Parathyroid adenoma (tissue), 2 donors: ENCODE data around the gene ITPR2.
"Not testable (repeated sequence)": the region's sequence is repeated elsewhere in the genome, so short reads cannot be mapped to it uniquely, and the experiment has no call there.

ENCODE experiments used
- H2AFZ ChIP-seq: fragments of 300-600 bp; sonication (generic); one replicate; pipeline ENCODE4 v1.7.0; 2017; ENCODE audit warnings: antibody characterized with exemption, mild to moderate bottlenecking
- H3K27ac ChIP-seq: fragments of 300-600 bp; sonication (generic); one replicate; pipeline ENCODE4 v1.7.0; 2017
- H3K27me3 ChIP-seq: fragments of 300-600 bp; sonication (generic); one replicate; pipeline ENCODE4 v1.7.0; 2017; ENCODE audit warnings: low read length; ENCODE audit not compliant: control insufficient read depth, insufficient read depth
- H3K36me3 ChIP-seq: fragments of 300-600 bp; sonication (generic); one replicate; pipeline ENCODE4 v1.7.0; 2017; ENCODE audit warnings: low read length; ENCODE audit not compliant: control insufficient read depth, insufficient read depth
- H3K4me1 ChIP-seq: fragments of 300-600 bp; sonication (generic); one replicate; pipeline ENCODE4 v1.7.0; 2017; ENCODE audit warnings: control low read depth
- H3K4me2 ChIP-seq: fragments of 300-600 bp; sonication (generic); one replicate; pipeline ENCODE4 v1.7.0; 2017; ENCODE audit warnings: low read length
- H3K4me3 ChIP-seq: fragments of 300-600 bp; sonication (generic); one replicate; pipeline ENCODE4 v1.7.0; 2017; ENCODE audit warnings: low read depth, low read length
- H3K79me2 ChIP-seq: fragments of 300-600 bp; sonication (generic); one replicate; pipeline ENCODE4 v1.7.0; 2017; ENCODE audit warnings: control low read depth
- H3K9ac ChIP-seq: fragments of 300-600 bp; sonication (generic); one replicate; pipeline ENCODE4 v1.7.0; 2017; ENCODE audit warnings: mild to moderate bottlenecking
- H3K9me3 ChIP-seq: fragments of 300-600 bp; sonication (generic); one replicate; pipeline ENCODE4 v1.7.0; 2017; ENCODE audit warnings: low read length; ENCODE audit not compliant: control insufficient read depth
- CTCF ChIP-seq: fragments of 300-600 bp; sonication (generic); IDR thresholded peaks from one replicate; pipeline ENCODE4 v1.7.0; 2017; ENCODE audit warnings: antibody characterized with exemption, mild to moderate bottlenecking
- donor health status: primary hyperparathyroidism.

The ITPR2 gene

GRCh38 chr12:26608273-26608672 lies 224.7 kb downstream of the ITPR2 start:
- Histone ChIP-seq H3K9ac (no peak overlapping the region), H3K4me1 (no peaks in the 10 kb centered on the region), H3K36me3 (no peaks in the 10 kb centered on the region), H3K4me3 (no peak overlapping the region), H3K4me2 (no peak overlapping the region), H2AFZ (no peak overlapping the region), H3K9me3 (no peaks in the 10 kb centered on the region), H3K27ac (no peak overlapping the region), H3K79me2 (no peaks in the 10 kb centered on the region), H3K27me3 (no peaks in the 10 kb centered on the region)
- no peak for TF ChIP-seq CTCF

GRCh38 chr12:26606911-26607310 lies 226.1 kb downstream of the ITPR2 start:
- no peak overlapping the region for H3K4me3 ChIP-seq
- H3K9ac ChIP-seq: no peak overlapping the region
- H3K4me1 ChIP-seq: no peaks in the 10 kb centered on the region
- no peak overlapping the region for H2AFZ ChIP-seq
- no peak overlapping the region for H3K27ac ChIP-seq
- H3K79me2 ChIP-seq: no peaks in the 10 kb centered on the region
- no peaks in the 10 kb centered on the region for H3K9me3 ChIP-seq
- H3K36me3 ChIP-seq: no peaks in the 10 kb centered on the region
- no peak overlapping the region for H3K4me2 ChIP-seq
- TF ChIP-seq CTCF: no peak
- no peaks in the 10 kb centered on the region for H3K27me3 ChIP-seq

GRCh38 chr12:26604813-26605212 lies 228.2 kb downstream of the ITPR2 start:
- H3K4me3 ChIP-seq, H3K4me2 ChIP-seq, H3K79me2 ChIP-seq, H3K27me3 ChIP-seq, H3K9ac ChIP-seq, H2AFZ ChIP-seq, H3K36me3 ChIP-seq, H3K4me1 ChIP-seq, H3K27ac ChIP-seq, H3K9me3 ChIP-seq: not testable (repeated sequence)

GRCh38 chr12:26599096-26599695 lies 233.8 kb downstream of the ITPR2 start:
- H3K36me3 ChIP-seq: no peaks in the 10 kb centered on the region
- H2AFZ ChIP-seq: no peak overlapping the region

GRCh38 chr12:26595806-26596205 lies 237.2 kb downstream of the ITPR2 start:
- Histone ChIP-seq H3K4me3 (no peak overlapping the region), H3K9ac (no peak overlapping the region), H3K4me1 (no peaks in the 10 kb centered on the region), H3K36me3 (no peaks in the 10 kb centered on the region), H3K27me3 (no peaks in the 10 kb centered on the region), H3K4me2 (no peak overlapping the region), H3K27ac (no peak overlapping the region), H3K79me2 (no peaks in the 10 kb centered on the region), H2AFZ (no peak overlapping the region), H3K9me3 (no peaks in the 10 kb centered on the region)
- TF ChIP-seq CTCF: no peak

More at GRCh38 chr12:26599096-26599695, 233.8 kb downstream of the ITPR2 start:
- H3K4me1 ChIP-seq: no peaks in the 10 kb centered on the region
- no peak overlapping the region for H3K4me3 ChIP-seq
- no peaks in the 10 kb centered on the region for H3K9me3 ChIP-seq
- no peaks in the 10 kb centered on the region for H3K27me3 ChIP-seq
- no peaks in the 10 kb centered on the region for H3K79me2 ChIP-seq
- H3K4me2 ChIP-seq: no peak overlapping the region
- no peak overlapping the region for H3K27ac ChIP-seq
- no peak overlapping the region for H3K9ac ChIP-seq
- TF ChIP-seq CTCF: no peak
